Stomach (tissue), 9 donors: ENCODE measurements around the gene KLHL18. TPM values are rescaled to one million over a fixed set of nuclear protein-coding genes. Genes with fewer than 3 reads are reported as not detected.

Experiments
- DNase-seq, 2 donors: peaks; one replicate each; pipeline versions ENCODE4 v3.0.0 to v3.0.0-alpha.2; 2013 to 2019
- H3K27ac ChIP-seq, 5 donors: fragments of 200-600 bp in 4 of 5; sonication (generic) in 4 of 5; one replicate each; pipeline ENCODE4 v1.5.1; 2013 to 2019; ENCODE audit warnings: mild to moderate bottlenecking in 1 of 5, moderate library complexity in 1 of 5
- H3K27me3 ChIP-seq, 3 donors: fragments of 200-600 bp; sonication (generic); one replicate each; pipeline ENCODE4 v1.5.1; 2017 to 2019; ENCODE audit warnings: mixed run types in 1 of 3
- H3K36me3 ChIP-seq, 4 donors: fragments of 200-600 bp; sonication (generic); 1 replicate in 3 of 4; 2 replicates in 1 of 4; pipeline ENCODE4 v1.5.1; 2016 to 2019
- H3K4me1 ChIP-seq, 4 donors: fragments of 200-600 bp; sonication (generic); one replicate each; pipeline ENCODE4 v1.5.1; 2016 to 2019
- H3K4me3 ChIP-seq, 4 donors: fragments of 200-600 bp; sonication (generic) in 3 of 4; one replicate each; pipeline ENCODE4 v1.5.1; 2016 to 2019; ENCODE audit warnings: mild to moderate bottlenecking in 1 of 4
- H3K9me3 ChIP-seq, 4 donors: fragments of 200-600 bp; sonication (generic); one replicate each; pipeline ENCODE4 v1.5.1; 2016 to 2019
- EP300 ChIP-seq: sonication (generic); formaldehyde crosslinking; IDR thresholded peaks from one replicate; pipeline ENCODE4 v1.6.1; 2017; ENCODE audit warnings: antibody characterized with exemption
- POLR2A ChIP-seq, 4 donors: fragments of 450-650 bp; IDR thresholded peaks; one replicate each; pipeline ENCODE4 v1.6.1; 2016; ENCODE audit warnings: antibody characterized with exemption in 4 of 4, control low read depth in 2 of 4, mild to moderate bottlenecking in 1 of 4, moderate library complexity in 1 of 4
- POLR2AphosphoS5 ChIP-seq, 3 donors: sonication (generic); formaldehyde crosslinking; IDR thresholded peaks; one replicate each; pipeline ENCODE4 v1.6.1; 2016; ENCODE audit warnings: antibody characterized with exemption in 3 of 3
- WGBS, 5 donors: extraction: QIAGEN DNeasy Blood & Tissue Kit in 3 of 5; methylation state at CpG; one replicate each; pipeline versions ENCODE4 v1.1.5 to v1.1.7; 2013 to 2018; 5-methylcytosine and 5-hydroxymethylcytosine counted together
- intact Hi-C: fragments of 100-400 bp; cut with DNase I; formaldehyde crosslinking; loops from one replicate; pipeline ENCODE4 v1.15.1; 2023; ENCODE audit warnings: low total_unique reads
- polyA plus RNA-seq, 3 donors: library from polyadenylated mRNA; stranded (reverse); fragments of 200-250 nt; gene quantifications; one replicate each; pipeline ENCODE4 v1.2.3, GENCODE V29; 2013
- total RNA-seq, 5 donors: library from RNA; depleted of rRNA; stranded (reverse); fragments of >200 nt; gene quantifications; one replicate each; pipeline versions ENCODE4 v1.1.0 to v1.2.3, GENCODE V29; 2014 to 2016
- TF ChIP-seq, protein P1 (sequence below), 7 experiments: fragments of 450-650 bp in 4 of 7; fragments of 200-600 bp in 3 of 7; sonication (generic) in 3 of 7; IDR thresholded peaks; one replicate each; pipeline ENCODE4 v1.5.1; 2016 to 2019; ENCODE audit warnings: antibody characterized with exemption in 7 of 7, control low read depth in 2 of 7, mild to moderate bottlenecking in 1 of 7
- donor health status: healthy with polysubstance abuse.
- donor health status: Bipolar disorder and iron deficiency.
- donor health status: healthy.

KLHL18 gene
- total and polyA plus RNA-seq, 8 donors = 7.6 to 29.8 (median 17.6) TPM

DNA sequence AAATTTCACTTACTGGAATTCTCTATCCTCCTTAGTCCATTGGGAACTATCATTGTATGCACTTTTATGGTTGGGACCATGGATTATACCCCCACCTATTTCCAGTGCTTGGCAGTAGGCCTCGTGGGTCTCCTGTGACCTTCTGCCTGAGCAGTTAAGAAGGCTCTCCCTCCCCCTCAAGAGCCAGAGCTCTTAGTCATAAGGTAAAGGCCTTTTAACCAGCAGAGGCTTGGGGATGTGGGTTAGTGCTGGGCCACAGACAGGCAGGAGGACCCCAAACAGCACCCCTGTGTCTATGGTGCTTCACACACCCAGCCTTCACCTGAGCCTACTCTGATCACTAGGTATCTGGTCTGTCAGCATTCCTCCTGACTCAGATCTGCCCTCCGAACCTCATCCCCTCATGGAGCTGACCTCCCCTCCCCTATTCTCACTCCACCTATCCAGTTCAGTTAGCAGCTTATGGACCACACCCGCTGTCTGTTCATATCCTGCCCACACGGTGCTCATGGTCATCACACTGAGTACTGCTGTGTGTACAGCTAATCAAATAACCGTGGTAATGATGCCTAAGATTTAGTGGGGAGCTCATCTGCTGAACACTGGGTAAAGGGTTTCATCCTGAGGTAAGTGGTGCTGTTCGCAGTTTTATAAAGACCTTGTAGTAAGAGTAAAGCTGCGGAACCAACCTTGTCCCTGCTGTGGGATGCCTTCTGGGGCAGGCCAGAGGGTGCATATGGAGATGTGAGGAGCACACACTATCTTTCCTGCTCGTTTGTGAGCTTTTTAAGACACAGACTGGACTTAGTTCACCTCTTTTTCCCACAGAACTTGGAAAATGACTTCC, 40.9 kb downstream of the KLHL18 start:
- intact Hi-C loops = no loop called here
- TF ChIP-seq POLR2A (IDR thresholded peaks at IDR 0.05) = no peak
- no peak for TF ChIP-seq EP300
- TF ChIP-seq POLR2AphosphoS5 (IDR thresholded peaks at IDR 0.05) = no peak
- TF ChIP-seq, protein P1, sequence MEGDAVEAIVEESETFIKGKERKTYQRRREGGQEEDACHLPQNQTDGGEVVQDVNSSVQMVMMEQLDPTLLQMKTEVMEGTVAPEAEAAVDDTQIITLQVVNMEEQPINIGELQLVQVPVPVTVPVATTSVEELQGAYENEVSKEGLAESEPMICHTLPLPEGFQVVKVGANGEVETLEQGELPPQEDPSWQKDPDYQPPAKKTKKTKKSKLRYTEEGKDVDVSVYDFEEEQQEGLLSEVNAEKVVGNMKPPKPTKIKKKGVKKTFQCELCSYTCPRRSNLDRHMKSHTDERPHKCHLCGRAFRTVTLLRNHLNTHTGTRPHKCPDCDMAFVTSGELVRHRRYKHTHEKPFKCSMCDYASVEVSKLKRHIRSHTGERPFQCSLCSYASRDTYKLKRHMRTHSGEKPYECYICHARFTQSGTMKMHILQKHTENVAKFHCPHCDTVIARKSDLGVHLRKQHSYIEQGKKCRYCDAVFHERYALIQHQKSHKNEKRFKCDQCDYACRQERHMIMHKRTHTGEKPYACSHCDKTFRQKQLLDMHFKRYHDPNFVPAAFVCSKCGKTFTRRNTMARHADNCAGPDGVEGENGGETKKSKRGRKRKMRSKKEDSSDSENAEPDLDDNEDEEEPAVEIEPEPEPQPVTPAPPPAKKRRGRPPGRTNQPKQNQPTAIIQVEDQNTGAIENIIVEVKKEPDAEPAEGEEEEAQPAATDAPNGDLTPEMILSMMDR (IDR thresholded peaks at IDR 0.05) = no peak
- Histone ChIP-seq H3K4me3 (no peak overlapping the region), H3K27me3 (no peaks in the 10 kb centered on the region), H3K36me3 (peaks cover 36 to 90% (median 87%) of the 10 kb centered on the region in 4 donors), H3K9me3 (no peaks in the 10 kb centered on the region), H3K27ac (no peak overlapping the region), H3K4me1 (peaks cover 0 to 9% (median 0%) of the 10 kb centered on the region in 4 donors)
- no peak for DNase-seq
- 74 to 81% (median 77%) methylated on average over 8 of the region's 8 CpGs for WGBS, 5 donors

DNA sequence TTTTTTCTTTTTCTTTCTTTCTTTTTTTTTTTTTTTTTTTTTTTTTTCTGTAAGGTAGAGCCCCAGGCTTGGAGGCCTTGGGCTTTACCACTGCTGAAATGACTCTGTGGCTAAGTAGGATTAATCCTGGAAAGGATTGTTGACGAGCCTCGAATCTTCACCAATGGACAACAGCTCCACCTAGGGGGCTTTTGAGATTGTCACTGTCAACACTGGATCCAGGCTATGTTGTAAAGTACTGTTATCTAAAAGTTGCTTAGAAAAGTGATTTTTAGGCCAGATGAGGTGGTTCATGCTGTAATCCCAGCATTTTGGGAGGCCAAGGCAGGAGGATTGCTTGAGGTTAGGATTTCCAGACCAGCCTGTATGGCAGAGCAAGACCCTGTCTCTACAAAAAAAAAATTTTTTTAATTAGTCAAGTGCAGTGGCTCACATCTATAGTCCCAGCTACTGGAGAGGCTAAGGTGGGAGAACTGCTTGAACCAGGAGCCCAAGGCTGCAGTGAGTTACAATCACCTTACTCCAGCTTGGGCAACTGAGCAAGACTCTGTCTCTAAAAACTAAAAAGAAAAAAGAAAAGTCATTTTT, 41.6 kb downstream of the KLHL18 start:
- Histone ChIP-seq H3K9me3 (no peaks in the 10 kb centered on the region), H3K27me3 (no peaks in the 10 kb centered on the region), H3K4me1 (peaks cover 0 to 2% (median 0%) of the 10 kb centered on the region in 4 donors), H3K27ac (no peak overlapping the region), H3K4me3 (no peak overlapping the region), H3K36me3 (peaks cover 36 to 96% (median 93%) of the 10 kb centered on the region in 4 donors)
- peak; percentile 52 to 91 for DNase-seq
- intact Hi-C loops = no loop called here
- WGBS, 5 donors = 3 to 9% (median 9%) methylated on average over 2 of the region's 2 CpGs
- TF ChIP-seq, protein P1 (IDR thresholded peaks at IDR 0.05) = peak in 5 of 7 experiments; percentile 42 to 63 (median 55)
- no peak for TF ChIP-seq POLR2A (IDR thresholded peaks at IDR 0.05)

DNA sequence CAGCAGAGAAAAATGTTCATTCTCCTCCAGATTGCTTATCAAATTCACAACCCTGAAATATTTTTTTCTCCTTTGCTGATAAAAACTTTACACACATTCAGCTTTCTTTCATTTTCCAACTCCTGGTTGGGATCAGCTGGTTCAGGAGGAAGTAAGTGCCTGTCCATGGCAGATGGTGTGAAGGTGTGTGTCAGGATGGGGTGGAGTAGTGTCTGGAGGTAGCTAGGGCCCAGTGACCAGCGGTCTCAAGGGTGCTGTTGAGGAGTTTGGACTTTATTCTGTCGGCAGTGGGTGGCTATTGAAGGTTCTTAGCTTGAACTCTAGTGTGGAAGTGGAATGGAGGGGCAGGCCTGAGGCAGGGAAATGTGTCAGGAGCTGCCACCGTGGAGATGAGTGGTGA, 51.2 kb downstream of the KLHL18 start:
- no peak for DNase-seq
- H3K36me3 ChIP-seq = peaks cover 53 to 100% (median 99%) of the 10 kb centered on the region in 4 donors
- H3K27ac ChIP-seq = no peak overlapping the region
- H3K4me3 ChIP-seq = no peak overlapping the region
- TF ChIP-seq EP300 (no peak), POLR2A (IDR thresholded peaks at IDR 0.05) (no peak), POLR2AphosphoS5 (IDR thresholded peaks at IDR 0.05) (no peak)
- TF ChIP-seq, protein P1 (IDR thresholded peaks at IDR 0.05) = no peak
- intact Hi-C loops = no loop called here
- no peaks in the 10 kb centered on the region for H3K9me3 ChIP-seq
- H3K27me3 ChIP-seq = no peaks in the 10 kb centered on the region
- 71 to 85% (median 75%) methylated on average over 3 of the region's 3 CpGs for WGBS, 5 donors
- no peaks in the 10 kb centered on the region for H3K4me1 ChIP-seq

DNA sequence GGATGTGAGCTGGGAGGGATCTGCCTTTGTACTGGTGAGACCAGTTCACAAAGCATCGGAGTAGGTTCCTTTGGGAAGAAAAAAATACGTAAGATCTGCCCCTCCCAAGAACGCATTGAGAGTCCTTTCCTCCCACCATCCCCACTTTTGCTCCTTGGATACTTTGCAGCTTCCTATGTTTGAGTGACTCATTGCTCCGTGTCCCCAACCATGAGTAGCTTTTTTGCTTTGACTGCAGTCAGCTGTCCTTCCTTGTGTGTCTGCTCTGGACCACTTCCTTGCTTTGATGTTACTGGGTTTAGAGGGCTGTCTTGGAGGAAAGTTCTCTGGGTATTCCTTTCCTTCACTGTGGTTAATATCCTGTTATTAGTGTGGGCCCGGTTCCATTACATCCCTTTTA, 54.9 kb downstream of the KLHL18 start:
- TF ChIP-seq POLR2AphosphoS5 (IDR thresholded peaks at IDR 0.05) (no peak), EP300 (no peak)
- TF ChIP-seq, protein P1 (IDR thresholded peaks at IDR 0.05) = no peak

More for the DNA sequence above, 54.9 kb downstream of the KLHL18 start:
- H3K27ac ChIP-seq = no peak overlapping the region
- H3K4me3 ChIP-seq = no peak overlapping the region
- DNase-seq = no peak
- no peaks in the 10 kb centered on the region for H3K4me1 ChIP-seq
- no peaks in the 10 kb centered on the region for H3K9me3 ChIP-seq
- H3K36me3 ChIP-seq = peaks cover 41 to 100% (median 99%) of the 10 kb centered on the region in 4 donors
- intact Hi-C loops = no loop called here
- no peaks in the 10 kb centered on the region for H3K27me3 ChIP-seq
- 88 to 95% (median 90%) methylated on average over 5 of the region's 5 CpGs for WGBS, 5 donors
